Activated T-helper 2 cell treated with anti-CD3 and anti-CD28 coated beads, Interferon-gamma antibody, Interleukin-2, Interleukin-4, amounts not matched to agents 10 μg/mL and 5 μg/mL and 100 μg/mL, durations not matched to agents 14 hours and 24 hours and 36 hours (primary cell): Measurements from ENCODE around the gene ACTR1A. TPM values are rescaled to one million over a fixed set of nuclear protein-coding genes. Genes with fewer than 3 reads are reported as not detected.
A peak's percentile ranks its signal among the peaks of the same experiment; 100 is the strongest.

ENCODE experiments used
- DNase-seq: peaks from one replicate; pipeline ENCODE4 v3.0.0; 2021; ENCODE audit warnings: low spot score
- H3K27ac Mint-ChIP-seq: one replicate; pipeline ENCODE4 v1.8.0; 2021; ENCODE audit warnings: mixed read lengths
- H3K27me3 Mint-ChIP-seq: one replicate; pipeline ENCODE4 v1.8.0; 2021; ENCODE audit warnings: low read depth, mixed read lengths
- H3K36me3 Mint-ChIP-seq: one replicate; pipeline ENCODE4 v1.8.0; 2021; ENCODE audit warnings: low read depth, mixed read lengths
- H3K4me1 Mint-ChIP-seq: one replicate; pipeline ENCODE4 v1.8.0; 2021; ENCODE audit warnings: low read depth, mixed read lengths
- H3K4me3 Mint-ChIP-seq: one replicate; pipeline ENCODE4 v1.8.0; 2021; ENCODE audit warnings: low read depth, mild to moderate bottlenecking, moderate library complexity, mixed read lengths
- H3K9me3 Mint-ChIP-seq: one replicate; pipeline ENCODE4 v1.8.0; 2021; ENCODE audit warnings: mixed read lengths
- intact Hi-C: fragments of 100-400 bp; cut with micrococcal nuclease; formaldehyde crosslinking; loops from one replicate; pipeline ENCODE4 v1.15.1; 2023
- total RNA-seq: library from RNA; stranded (reverse); gene quantifications from 2 replicates; pipeline ENCODE4 v1.2.3, GENCODE V29; 2022

Gene ACTR1A
- total RNA-seq, 1 donor from 2014 or later, result 69.7 TPM

DNA sequence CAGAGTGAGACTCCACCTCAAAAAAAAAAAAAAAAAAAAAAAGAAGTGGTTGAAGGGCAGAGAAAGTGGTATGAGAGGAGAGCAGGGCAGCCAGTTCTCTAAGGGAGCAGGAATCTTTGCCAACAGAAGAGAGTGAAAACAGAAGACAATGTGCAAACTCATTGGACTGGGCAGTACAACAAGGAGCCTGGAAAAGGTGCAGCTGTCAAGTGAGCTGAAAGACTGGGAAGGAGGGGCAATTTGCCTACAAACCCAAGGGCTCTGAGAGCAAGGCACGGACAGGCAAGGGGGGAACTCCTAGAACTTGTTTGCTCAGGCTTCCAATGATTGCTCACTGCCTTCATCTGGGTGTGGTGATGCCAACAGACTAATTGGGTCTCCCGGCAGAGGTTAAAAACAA, 9.5 kb downstream of the ACTR1A start:
- Mint-ChIP-seq H3K9me3 (no peaks in the 10 kb centered on the region), H3K27ac (no peak overlapping the region), H3K36me3 (peaks cover 15% of the 10 kb centered on the region), H3K4me1 (peaks cover 3% of the 10 kb centered on the region), H3K27me3 (no peaks in the 10 kb centered on the region), H3K4me3 (no peak overlapping the region)
- intact Hi-C loops, result no loop called here
- DNase-seq, result no peak

DNA sequence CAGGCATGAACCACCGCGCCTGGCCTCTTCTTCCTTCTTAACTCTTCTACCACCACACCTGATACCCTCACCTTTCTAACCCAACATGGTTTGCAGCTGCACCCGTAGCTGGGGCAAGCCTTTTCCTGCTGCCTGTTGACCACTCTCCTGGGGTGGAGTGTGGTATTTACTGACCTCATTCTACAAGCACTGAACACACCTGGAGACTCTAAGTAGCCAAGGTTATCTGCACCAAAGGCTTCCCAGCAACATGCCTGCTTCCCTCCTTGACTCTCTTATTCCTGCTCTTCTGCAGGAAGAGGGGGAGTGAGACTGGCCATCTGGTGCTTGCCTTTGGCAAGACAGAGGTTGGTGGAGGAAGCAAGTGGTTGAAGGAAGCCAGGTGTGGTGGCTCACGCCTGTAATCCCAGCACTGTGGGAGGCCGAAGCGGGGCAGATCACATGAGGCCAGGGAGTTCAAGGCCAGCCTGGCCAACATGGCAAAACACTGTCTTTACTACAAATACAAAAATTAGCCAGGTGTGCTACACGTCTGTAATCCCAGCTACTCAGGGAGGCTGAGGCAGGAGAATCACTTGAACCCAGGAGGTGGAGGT, 10.1 kb downstream of the ACTR1A start:
- intact Hi-C loops, result no loop called here
- peaks cover 3% of the 10 kb centered on the region for H3K4me1 Mint-ChIP-seq
- no peak for DNase-seq
- no peaks in the 10 kb centered on the region for H3K9me3 Mint-ChIP-seq
- no peak overlapping the region for H3K27ac Mint-ChIP-seq
- no peaks in the 10 kb centered on the region for H3K27me3 Mint-ChIP-seq
- H3K4me3 Mint-ChIP-seq, result no peak overlapping the region
- peaks cover 18% of the 10 kb centered on the region for H3K36me3 Mint-ChIP-seq

DNA sequence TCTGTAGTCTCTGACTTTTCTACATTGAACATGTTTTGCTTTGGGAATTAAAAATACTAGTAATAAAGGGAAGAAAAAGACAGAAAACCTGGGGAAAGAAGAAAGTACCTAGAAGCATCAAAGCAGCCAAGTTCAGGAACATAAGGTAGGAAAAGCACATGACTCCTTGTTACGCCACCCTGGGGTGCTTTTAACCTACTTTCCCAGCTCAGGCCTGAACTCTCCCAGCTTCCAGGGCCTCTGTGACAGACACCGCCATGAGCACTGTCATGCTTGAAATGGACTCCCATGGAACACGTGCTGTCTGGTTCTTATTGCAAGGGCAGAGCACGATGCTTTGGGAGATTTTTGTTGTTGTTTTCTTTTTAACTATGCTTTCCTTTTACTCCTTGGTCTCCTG, 11.4 kb downstream of the ACTR1A start:
- Mint-ChIP-seq H3K36me3 (peaks cover 24% of the 10 kb centered on the region), H3K27ac (no peak overlapping the region), H3K4me3 (no peak overlapping the region), H3K4me1 (peaks cover 3% of the 10 kb centered on the region), H3K27me3 (no peaks in the 10 kb centered on the region), H3K9me3 (no peaks in the 10 kb centered on the region)
- intact Hi-C loops, result no loop called here
- no peak for DNase-seq

DNA sequence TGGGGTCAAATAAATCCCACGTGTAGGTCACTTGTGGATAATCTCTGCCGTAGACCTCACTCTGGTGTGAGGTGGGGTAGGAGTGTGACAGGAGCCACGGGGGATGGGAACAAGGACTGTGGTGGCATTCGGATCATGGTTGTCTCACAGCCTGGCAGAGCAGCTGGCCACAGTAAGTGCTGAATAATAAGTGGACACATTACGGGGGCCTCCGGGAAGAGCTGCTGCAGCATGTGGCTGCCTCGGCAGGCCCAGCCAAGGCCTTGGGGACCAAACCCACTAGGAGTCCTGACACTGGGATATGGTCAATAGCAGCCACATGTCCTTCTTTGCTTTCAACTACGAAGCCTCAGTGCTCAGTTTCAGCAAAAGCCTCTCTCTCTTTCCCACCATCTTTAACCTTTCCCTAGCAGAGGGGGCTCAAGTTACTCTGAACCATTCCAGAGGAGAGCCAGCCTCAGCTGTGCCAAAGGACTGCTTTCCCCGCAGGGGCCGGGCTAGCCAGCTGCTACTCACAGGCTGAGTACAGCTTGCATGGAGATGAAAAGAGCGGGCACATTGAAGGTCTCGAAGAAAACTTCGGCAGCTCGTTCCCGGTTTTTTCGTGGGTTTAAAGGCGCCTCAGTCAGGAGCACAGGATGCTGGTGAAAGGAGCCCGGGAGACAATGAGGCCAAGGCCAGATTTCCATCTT, 17.3 kb downstream of the ACTR1A start:
- intact Hi-C loops, result no loop called here
- Mint-ChIP-seq H3K9me3 (no peaks in the 10 kb centered on the region), H3K27me3 (no peaks in the 10 kb centered on the region), H3K4me3 (no peak overlapping the region), H3K27ac (no peak overlapping the region), H3K4me1 (no peaks in the 10 kb centered on the region), H3K36me3 (peaks cover 66% of the 10 kb centered on the region)
- DNase-seq, result no peak

DNA sequence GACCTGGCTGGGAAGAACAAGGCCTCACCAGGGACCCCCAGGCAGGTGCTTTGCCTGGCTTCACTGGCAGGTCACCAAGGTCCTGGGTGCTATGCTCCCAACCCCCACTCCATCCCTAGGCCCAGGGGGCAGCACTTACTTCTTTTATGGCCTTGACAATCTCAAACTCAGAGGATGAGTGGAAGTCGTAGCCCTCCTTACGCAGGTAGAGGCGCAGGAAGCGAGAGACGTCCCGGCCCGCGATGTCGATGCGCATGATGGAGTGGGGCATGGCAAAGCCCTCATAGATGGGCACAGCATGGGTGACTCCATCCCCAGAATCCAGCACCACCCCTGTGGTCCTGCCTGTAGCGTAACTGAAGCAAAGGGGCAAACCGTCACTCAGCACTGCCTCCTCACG, 18.5 kb downstream of the ACTR1A start:
- H3K4me1 Mint-ChIP-seq, result peaks cover 3% of the 10 kb centered on the region
- no peak overlapping the region for H3K4me3 Mint-ChIP-seq
- H3K27me3 Mint-ChIP-seq, result no peaks in the 10 kb centered on the region
- intact Hi-C loops, result no loop called here
- H3K9me3 Mint-ChIP-seq, result no peaks in the 10 kb centered on the region
- H3K36me3 Mint-ChIP-seq, result peaks cover 73% of the 10 kb centered on the region
- no peak for DNase-seq
- no peak overlapping the region for H3K27ac Mint-ChIP-seq

DNA sequence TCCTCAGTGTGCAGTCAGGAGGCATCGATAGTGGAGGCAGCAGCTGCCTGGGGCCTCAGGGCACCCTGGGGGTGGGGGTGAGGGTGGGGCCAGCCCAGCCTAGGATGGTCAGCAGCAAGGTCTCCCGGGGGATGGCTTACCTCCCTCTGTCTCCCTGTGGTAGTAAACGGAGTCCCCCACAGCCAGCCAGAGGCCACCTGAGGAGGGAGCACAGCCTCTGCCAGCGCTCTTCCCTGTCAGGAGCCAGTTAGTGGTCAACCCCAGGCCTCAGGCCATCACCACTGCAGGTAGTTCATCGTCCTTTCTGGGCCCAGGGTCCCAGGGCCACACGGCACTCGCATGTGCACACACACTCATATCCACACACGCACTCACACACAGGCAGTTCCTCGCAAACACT, 22.1 kb downstream of the ACTR1A start:
- DNase-seq, result no peak
- peaks cover 54% of the 10 kb centered on the region for H3K36me3 Mint-ChIP-seq
- H3K4me3 Mint-ChIP-seq, result no peak overlapping the region
- H3K9me3 Mint-ChIP-seq, result no peaks in the 10 kb centered on the region
- H3K27ac Mint-ChIP-seq, result no peak overlapping the region
- H3K27me3 Mint-ChIP-seq, result no peaks in the 10 kb centered on the region
- H3K4me1 Mint-ChIP-seq, result peaks cover 6% of the 10 kb centered on the region
- intact Hi-C loops, result no loop called here

DNA sequence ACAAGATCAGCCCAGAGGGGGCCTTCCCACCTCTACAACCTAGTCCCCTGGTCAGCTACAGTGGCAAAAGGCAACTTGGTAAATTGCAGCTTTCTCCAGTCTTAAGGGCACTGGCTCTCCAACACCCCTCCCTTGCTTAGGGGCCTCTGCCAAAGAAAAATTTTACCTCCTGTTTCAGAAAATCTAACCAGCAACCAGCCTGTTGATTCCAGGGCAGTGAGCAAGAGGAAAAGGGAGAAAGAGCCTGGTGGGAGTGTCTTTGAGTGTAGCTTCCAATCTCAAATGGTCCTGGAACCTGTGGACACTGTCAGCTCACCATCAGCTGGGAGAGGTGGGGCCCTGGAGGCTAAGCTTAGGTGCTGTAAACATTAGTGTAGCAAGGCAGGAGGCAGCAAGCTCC, 22.9 kb downstream of the ACTR1A start:
- Mint-ChIP-seq H3K9me3 (no peaks in the 10 kb centered on the region), H3K4me3 (no peak overlapping the region), H3K36me3 (peaks cover 51% of the 10 kb centered on the region), H3K4me1 (peaks cover 6% of the 10 kb centered on the region), H3K27ac (peak overlapping the region; percentile 49), H3K27me3 (no peaks in the 10 kb centered on the region)
- no peak for DNase-seq
- intact Hi-C loops, result loop anchor here (1.0 to 5.0 kb wide), 4 partner anchors 59 to 250 kb away; partner anchors contain the start of genes FBXL15 and NFKB2

DNA sequence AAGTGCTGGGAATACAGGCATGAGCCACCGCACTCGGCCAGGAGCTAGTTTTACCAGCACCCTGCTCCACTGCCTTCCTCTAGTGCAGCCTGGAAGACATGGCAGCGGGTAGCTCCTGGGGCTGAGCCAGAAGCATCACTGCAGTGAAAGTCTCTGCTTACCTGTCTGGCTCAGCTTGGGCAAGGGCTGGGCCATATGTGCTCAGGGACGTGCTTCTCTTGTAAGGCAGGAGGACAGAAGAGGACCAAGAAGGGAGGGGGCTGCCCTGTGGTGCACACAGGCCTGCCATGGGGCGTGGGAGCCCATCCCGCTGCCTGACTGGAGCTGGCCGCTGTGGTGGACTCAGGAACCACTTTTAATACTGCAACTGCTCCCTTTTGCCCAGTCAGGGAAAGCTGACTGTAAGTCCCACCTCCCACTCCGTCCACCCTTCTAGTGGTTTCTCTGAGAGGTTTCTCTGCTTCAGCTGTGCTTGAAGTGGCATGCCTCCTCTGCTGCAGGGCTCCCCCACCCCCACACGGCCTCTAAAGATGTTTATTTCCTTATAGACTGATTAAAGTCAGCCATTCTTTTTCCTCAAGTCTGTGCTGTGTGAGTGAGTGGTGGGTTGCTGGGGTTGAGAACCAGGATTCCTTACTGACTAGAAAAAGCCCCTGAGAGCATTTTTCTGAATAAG, 25.9 kb downstream of the ACTR1A start:
- no peak overlapping the region for H3K4me3 Mint-ChIP-seq
- H3K36me3 Mint-ChIP-seq, result peaks cover 27% of the 10 kb centered on the region
- H3K9me3 Mint-ChIP-seq, result no peaks in the 10 kb centered on the region
- H3K4me1 Mint-ChIP-seq, result peaks cover 12% of the 10 kb centered on the region
- intact Hi-C loops, result loop anchor here (5.0 kb wide), 1 partner anchor 106 kb away; no protein-coding TSS in a partner anchor
- no peaks in the 10 kb centered on the region for H3K27me3 Mint-ChIP-seq
- no peak overlapping the region for H3K27ac Mint-ChIP-seq
- no peak for DNase-seq

DNA sequence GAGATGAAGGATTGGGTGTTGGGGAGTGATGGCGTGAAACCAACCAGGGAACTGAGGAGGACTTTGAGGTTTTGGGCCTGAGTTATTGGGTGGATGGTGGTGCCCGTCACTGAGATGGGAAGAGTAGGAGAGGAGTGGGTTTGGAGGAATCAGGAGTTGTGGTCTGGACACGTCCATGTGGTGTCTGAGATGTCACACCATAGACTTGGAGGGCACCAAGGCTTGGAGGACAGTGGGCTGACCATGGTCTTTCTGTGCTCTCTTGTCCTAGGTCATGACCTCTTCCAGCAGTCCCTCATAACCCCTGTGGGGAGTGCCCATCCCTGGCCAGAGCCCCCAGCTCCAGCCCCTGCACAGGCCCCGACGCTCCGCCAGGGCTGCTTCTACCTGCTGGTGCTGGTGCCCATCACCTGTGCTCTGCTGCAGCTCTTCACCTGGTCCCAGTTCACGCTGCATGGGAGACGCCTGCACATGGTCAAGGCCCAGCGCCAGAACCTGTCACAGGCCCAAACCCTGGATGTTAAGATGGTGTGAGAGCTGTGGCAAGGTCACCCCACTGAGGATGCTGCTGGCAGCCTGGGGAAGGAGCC, 27.0 kb downstream of the ACTR1A start:
- no peak overlapping the region for H3K4me3 Mint-ChIP-seq
- H3K9me3 Mint-ChIP-seq, result no peaks in the 10 kb centered on the region
- intact Hi-C loops, result loop anchor here (5.0 kb wide), 1 partner anchor 107 kb away; no protein-coding TSS in a partner anchor
- no peaks in the 10 kb centered on the region for H3K27me3 Mint-ChIP-seq
- H3K36me3 Mint-ChIP-seq, result peaks cover 24% of the 10 kb centered on the region
- peaks cover 12% of the 10 kb centered on the region for H3K4me1 Mint-ChIP-seq
- DNase-seq, result no peak
- H3K27ac Mint-ChIP-seq, result peak overlapping the region; percentile 26

DNA sequence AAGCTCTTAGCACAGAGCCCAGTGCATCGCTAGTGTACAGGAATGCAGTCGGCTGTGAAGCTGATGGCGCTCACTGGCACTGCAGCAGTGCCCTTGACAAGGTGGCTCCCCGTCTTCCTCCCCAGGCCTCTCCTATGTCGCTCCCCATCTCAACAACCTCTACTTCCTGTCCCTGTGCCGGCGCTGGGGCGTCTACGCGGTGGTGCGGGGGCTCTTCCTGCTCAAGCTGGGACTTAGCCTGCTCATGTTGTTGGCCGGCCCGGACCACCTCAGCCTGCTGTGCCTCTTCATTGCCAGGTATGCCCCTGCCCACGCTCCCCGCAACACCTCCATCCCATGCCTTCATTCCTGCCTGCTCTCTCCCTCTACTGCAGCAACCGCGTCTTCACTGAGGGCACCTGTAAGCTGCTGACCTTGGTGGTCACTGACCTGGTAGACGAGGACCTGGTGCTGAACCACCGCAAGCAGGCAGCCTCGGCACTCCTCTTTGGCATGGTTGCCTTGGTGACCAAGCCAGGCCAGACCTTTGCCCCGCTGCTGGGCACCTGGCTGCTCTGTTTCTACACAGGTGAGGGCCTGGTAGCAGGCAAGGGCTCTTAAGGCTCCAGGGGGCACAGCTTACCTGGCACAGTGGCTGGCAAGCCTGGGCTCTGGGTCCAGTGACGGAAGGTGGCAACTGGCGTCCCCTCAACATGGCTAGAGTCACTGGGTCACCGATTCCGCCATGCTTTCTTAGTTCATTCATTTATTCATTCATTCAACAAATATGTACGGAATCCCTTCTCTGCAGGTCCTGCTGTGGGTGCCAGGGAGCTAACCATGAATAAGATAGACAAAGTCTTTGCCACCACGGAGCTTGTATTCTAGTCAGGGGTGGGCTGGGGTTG, 28.8 kb downstream of the ACTR1A start:
- H3K4me3 Mint-ChIP-seq, result no peak overlapping the region

DNA sequence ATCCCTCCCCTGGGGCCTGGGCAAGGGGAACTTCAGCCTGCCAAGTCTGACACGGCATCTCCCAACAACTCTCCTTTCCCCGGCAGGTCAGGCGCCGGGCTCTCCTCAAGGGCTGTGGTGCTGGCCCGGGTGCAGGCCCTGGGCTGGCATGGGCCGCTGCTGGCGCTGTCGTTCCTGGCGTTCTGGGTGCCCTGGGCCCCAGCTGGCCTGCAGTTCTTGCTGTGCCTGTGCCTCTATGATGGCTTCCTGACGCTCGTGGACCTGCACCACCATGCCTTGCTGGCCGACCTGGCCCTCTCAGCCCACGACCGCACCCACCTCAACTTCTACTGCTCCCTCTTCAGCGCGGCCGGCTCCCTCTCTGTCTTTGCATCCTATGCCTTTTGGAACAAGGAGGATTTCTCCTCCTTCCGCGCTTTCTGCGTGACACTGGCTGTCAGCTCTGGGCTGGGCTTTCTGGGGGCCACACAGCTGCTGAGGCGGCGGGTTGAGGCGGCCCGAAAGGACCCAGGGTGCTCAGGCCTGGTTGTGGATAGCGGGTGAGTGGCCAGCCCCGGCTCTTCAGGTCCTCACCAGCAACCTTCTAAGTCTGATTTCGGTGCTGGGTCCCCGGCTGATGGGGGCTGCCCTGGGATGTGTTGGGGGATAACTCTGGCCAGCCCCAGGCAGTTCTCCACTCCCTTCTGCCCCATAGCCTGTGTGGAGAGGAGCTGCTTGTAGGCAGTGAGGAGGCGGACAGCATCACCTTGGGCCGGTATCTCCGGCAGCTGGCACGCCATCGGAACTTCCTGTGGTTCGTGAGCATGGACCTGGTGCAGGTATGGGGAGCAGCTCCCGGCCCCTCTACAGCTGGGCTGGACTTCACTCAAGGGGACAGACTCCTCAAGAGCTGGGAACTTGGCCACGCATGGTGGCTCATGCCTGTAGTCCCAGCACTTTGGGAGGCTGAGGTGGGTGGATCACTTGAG, 31.6 kb downstream of the ACTR1A start:
- no peak for DNase-seq
- no peaks in the 10 kb centered on the region for H3K27me3 Mint-ChIP-seq
- peaks cover 7% of the 10 kb centered on the region for H3K36me3 Mint-ChIP-seq
- no peak overlapping the region for H3K4me3 Mint-ChIP-seq
- intact Hi-C loops, result no loop called here
- H3K9me3 Mint-ChIP-seq, result no peaks in the 10 kb centered on the region
- peaks cover 7% of the 10 kb centered on the region for H3K4me1 Mint-ChIP-seq
- H3K27ac Mint-ChIP-seq, result no peak overlapping the region

More for the DNA sequence above, 28.8 kb downstream of the ACTR1A start:
- Mint-ChIP-seq H3K9me3 (no peaks in the 10 kb centered on the region), H3K27me3 (no peaks in the 10 kb centered on the region), H3K4me1 (peaks cover 7% of the 10 kb centered on the region), H3K27ac (no peak overlapping the region), H3K36me3 (peaks cover 7% of the 10 kb centered on the region)
- no peak for DNase-seq
- intact Hi-C loops, result no loop called here
